ENCODE results near the gene MTHFD1L. TPM values are rescaled to one million over a fixed set of nuclear protein-coding genes. Genes with fewer than 3 reads are reported as not detected.

Gene MTHFD1L
- total and polyA plus RNA-seq, 2 of the 8 experiments (the other 6 are each of a cell fraction or from before 2014, with no cell fraction given), result 29.2 to 105 TPM

DNA sequence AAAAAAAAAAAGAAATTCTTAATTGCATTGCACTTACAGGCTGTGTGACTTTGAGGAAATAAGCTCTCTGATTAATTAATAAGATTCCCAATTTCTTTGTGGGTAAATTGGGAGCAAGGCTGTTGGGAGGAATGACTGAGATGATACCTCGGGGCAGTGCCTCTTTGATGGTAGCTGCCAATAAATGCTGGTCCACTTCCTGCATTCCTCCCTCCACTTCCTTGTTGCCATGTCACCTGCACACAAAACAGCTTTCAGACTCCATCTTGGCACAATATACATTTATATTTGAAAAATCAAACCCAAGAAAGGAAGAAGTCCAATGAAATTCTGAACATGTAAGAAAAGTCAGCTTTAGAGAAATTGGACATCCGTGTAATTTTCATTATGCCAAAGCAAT is 45.1 kb downstream of the MTHFD1L start (continued):
- TF ChIP-seq, protein P1, sequence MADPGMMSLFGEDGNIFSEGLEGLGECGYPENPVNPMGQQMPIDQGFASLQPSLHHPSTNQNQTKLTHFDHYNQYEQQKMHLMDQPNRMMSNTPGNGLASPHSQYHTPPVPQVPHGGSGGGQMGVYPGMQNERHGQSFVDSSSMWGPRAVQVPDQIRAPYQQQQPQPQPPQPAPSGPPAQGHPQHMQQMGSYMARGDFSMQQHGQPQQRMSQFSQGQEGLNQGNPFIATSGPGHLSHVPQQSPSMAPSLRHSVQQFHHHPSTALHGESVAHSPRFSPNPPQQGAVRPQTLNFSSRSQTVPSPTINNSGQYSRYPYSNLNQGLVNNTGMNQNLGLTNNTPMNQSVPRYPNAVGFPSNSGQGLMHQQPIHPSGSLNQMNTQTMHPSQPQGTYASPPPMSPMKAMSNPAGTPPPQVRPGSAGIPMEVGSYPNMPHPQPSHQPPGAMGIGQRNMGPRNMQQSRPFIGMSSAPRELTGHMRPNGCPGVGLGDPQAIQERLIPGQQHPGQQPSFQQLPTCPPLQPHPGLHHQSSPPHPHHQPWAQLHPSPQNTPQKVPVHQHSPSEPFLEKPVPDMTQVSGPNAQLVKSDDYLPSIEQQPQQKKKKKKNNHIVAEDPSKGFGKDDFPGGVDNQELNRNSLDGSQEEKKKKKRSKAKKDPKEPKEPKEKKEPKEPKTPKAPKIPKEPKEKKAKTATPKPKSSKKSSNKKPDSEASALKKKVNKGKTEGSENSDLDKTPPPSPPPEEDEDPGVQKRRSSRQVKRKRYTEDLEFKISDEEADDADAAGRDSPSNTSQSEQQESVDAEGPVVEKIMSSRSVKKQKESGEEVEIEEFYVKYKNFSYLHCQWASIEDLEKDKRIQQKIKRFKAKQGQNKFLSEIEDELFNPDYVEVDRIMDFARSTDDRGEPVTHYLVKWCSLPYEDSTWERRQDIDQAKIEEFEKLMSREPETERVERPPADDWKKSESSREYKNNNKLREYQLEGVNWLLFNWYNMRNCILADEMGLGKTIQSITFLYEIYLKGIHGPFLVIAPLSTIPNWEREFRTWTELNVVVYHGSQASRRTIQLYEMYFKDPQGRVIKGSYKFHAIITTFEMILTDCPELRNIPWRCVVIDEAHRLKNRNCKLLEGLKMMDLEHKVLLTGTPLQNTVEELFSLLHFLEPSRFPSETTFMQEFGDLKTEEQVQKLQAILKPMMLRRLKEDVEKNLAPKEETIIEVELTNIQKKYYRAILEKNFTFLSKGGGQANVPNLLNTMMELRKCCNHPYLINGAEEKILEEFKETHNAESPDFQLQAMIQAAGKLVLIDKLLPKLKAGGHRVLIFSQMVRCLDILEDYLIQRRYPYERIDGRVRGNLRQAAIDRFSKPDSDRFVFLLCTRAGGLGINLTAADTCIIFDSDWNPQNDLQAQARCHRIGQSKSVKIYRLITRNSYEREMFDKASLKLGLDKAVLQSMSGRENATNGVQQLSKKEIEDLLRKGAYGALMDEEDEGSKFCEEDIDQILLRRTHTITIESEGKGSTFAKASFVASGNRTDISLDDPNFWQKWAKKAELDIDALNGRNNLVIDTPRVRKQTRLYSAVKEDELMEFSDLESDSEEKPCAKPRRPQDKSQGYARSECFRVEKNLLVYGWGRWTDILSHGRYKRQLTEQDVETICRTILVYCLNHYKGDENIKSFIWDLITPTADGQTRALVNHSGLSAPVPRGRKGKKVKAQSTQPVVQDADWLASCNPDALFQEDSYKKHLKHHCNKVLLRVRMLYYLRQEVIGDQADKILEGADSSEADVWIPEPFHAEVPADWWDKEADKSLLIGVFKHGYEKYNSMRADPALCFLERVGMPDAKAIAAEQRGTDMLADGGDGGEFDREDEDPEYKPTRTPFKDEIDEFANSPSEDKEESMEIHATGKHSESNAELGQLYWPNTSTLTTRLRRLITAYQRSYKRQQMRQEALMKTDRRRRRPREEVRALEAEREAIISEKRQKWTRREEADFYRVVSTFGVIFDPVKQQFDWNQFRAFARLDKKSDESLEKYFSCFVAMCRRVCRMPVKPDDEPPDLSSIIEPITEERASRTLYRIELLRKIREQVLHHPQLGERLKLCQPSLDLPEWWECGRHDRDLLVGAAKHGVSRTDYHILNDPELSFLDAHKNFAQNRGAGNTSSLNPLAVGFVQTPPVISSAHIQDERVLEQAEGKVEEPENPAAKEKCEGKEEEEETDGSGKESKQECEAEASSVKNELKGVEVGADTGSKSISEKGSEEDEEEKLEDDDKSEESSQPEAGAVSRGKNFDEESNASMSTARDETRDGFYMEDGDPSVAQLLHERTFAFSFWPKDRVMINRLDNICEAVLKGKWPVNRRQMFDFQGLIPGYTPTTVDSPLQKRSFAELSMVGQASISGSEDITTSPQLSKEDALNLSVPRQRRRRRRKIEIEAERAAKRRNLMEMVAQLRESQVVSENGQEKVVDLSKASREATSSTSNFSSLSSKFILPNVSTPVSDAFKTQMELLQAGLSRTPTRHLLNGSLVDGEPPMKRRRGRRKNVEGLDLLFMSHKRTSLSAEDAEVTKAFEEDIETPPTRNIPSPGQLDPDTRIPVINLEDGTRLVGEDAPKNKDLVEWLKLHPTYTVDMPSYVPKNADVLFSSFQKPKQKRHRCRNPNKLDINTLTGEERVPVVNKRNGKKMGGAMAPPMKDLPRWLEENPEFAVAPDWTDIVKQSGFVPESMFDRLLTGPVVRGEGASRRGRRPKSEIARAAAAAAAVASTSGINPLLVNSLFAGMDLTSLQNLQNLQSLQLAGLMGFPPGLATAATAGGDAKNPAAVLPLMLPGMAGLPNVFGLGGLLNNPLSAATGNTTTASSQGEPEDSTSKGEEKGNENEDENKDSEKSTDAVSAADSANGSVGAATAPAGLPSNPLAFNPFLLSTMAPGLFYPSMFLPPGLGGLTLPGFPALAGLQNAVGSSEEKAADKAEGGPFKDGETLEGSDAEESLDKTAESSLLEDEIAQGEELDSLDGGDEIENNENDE (IDR thresholded peaks at IDR 0.05; ENCODE audit: insufficient replicate concordance, low read length), result no peak
- no peak for TF ChIP-seq TAF7 (optimal IDR thresholded peaks at IDR 0.05; ENCODE audit: borderline replicate concordance, low read depth, low read length)
- no peak for TF ChIP-seq CTBP2 (IDR thresholded peaks at IDR 0.05; ENCODE audit: borderline replicate concordance, insufficient read depth, insufficient read length, low read length)
- TF ChIP-seq SP4 (IDR thresholded peaks at IDR 0.05; ENCODE audit: low read length), result no peak
- no peak for TF ChIP-seq TEAD4 (IDR thresholded peaks at IDR 0.05; ENCODE audit: low read depth, low read length)
- TF ChIP-seq HDAC2 (IDR thresholded peaks at IDR 0.05; ENCODE audit: borderline replicate concordance in 1 of 2, low read depth in 2 of 2, low read length in 2 of 2), result no peak
- TF ChIP-seq BCL11A (IDR thresholded peaks at IDR 0.05; ENCODE audit: low read depth in 2 of 2, low read length in 2 of 2), result no peak

All from H1 (cell line).